ENCODE data around the gene ANKRD13A.
"Not testable (repeated sequence)": the region's sequence is repeated elsewhere in the genome, so short reads cannot be mapped to it uniquely, and the experiment has no call there.

Gene ANKRD13A

GRCh38 chr12:110048242-110049027, 49.2 kb downstream of the ANKRD13A start, which contains the start of gene C12orf76:
Gene C12orf76 (minus strand): TSS chr12:110048522. CDS start chr12:110048495, 27 bp downstream.
- DNase-seq (ENCODE audit: low read depth): peak; percentile 87

GRCh38 chr12:110049034-110049433, 49.8 kb downstream of the ANKRD13A start:
- not testable (repeated sequence) for DNase-seq (ENCODE audit: low read depth)

- not testable (repeated sequence) for DNase-seq (ENCODE audit: low read depth)
Measured at GRCh38 chr12:110049666-110050065, 50.4 kb downstream of the ANKRD13A start.

- DNase-seq (ENCODE audit: low read depth): no peak
Measured at GRCh38 chr12:110050927-110051326, 51.7 kb downstream of the ANKRD13A start.

- not testable (repeated sequence) for DNase-seq (ENCODE audit: low read depth)
Measured at GRCh38 chr12:110055375-110056352, 56.4 kb downstream of the ANKRD13A start.

- not testable (repeated sequence) for DNase-seq (ENCODE audit: low read depth)
Measured at GRCh38 chr12:110056643-110057042, 57.4 kb downstream of the ANKRD13A start.

- DNase-seq (ENCODE audit: low read depth): no peak
Measured at GRCh38 chr12:110058875-110059615, 59.8 kb downstream of the ANKRD13A start.

GRCh38 chr12:110059651-110060000, 60.4 kb downstream of the ANKRD13A start:
- no peak for DNase-seq (ENCODE audit: low read depth)

- no peak for DNase-seq (ENCODE audit: low read depth)
Measured at GRCh38 chr12:110062241-110062640, 63.0 kb downstream of the ANKRD13A start.

- no peak for DNase-seq (ENCODE audit: low read depth)
Measured at GRCh38 chr12:110065540-110065939, 66.3 kb downstream of the ANKRD13A start.

- no peak for DNase-seq (ENCODE audit: low read depth)
Measured at GRCh38 chr12:110067531-110067930, 68.3 kb downstream of the ANKRD13A start.

GRCh38 chr12:110068115-110068514, 68.9 kb downstream of the ANKRD13A start:
- not testable (repeated sequence) for DNase-seq (ENCODE audit: low read depth)

GRCh38 chr12:110068654-110069053, 69.4 kb downstream of the ANKRD13A start:
- DNase-seq (ENCODE audit: low read depth): no peak

GRCh38 chr12:110071504-110071903, 72.3 kb downstream of the ANKRD13A start:
- DNase-seq (ENCODE audit: low read depth): no peak

GRCh38 chr12:110071967-110072366, 72.7 kb downstream of the ANKRD13A start:
- DNase-seq (ENCODE audit: low read depth): no peak

- DNase-seq (ENCODE audit: low read depth): not testable (repeated sequence)
Measured at GRCh38 chr12:110072636-110073035, 73.4 kb downstream of the ANKRD13A start.

GRCh38 chr12:110073049-110073831, 74.0 kb downstream of the ANKRD13A start:
- DNase-seq (ENCODE audit: low read depth): peak; percentile 7

GRCh38 chr12:110074089-110074488, 74.9 kb downstream of the ANKRD13A start:
- no peak for DNase-seq (ENCODE audit: low read depth)

- DNase-seq (ENCODE audit: low read depth): no peak
Measured at GRCh38 chr12:110075880-110076279, 76.7 kb downstream of the ANKRD13A start.

GRCh38 chr12:110077800-110078199, 78.6 kb downstream of the ANKRD13A start:
- DNase-seq (ENCODE audit: low read depth): no peak
